HepG2 (cell line): ENCODE measurements around the gene MSI2. TPM values are rescaled to one million over a fixed set of nuclear protein-coding genes. Genes with fewer than 3 reads are reported as not detected.

Experiments
- AKNA ChIP-seq: sonication (generic); formaldehyde crosslinking; IDR thresholded peaks from 2 replicates; pipeline ENCODE4 v1.4.0; 2020; ENCODE audit warnings: missing genetic modification reagents, borderline replicate concordance
- ATF3 ChIP-seq: sonication (generic); formaldehyde crosslinking; IDR thresholded peaks from 2 replicates; pipeline ENCODE4 v1.4.0; 2020; ENCODE audit warnings: missing genetic modification reagents
- CHD4 ChIP-seq: fragments of 200-600 bp; sonication (generic); IDR thresholded peaks from 2 replicates; pipeline ENCODE4 v1.7.0; 2017; ENCODE audit warnings: mild to moderate bottlenecking, low read length, borderline replicate concordance
- GZF1 ChIP-seq: sonication (generic); formaldehyde crosslinking; IDR thresholded peaks from 2 replicates; pipeline ENCODE4 v1.5.1; 2020; ENCODE audit warnings: mild to moderate bottlenecking, missing genetic modification reagents
- ISL2 ChIP-seq: sonication (generic); formaldehyde crosslinking; IDR thresholded peaks from 2 replicates; pipeline ENCODE4 v1.5.0; 2020; ENCODE audit warnings: missing genetic modification reagents
- MAFF ChIP-seq: IDR thresholded peaks from 2 replicates; pipeline ENCODE4 v1.6.1; 2011; ENCODE audit warnings: low read depth, low read length, improper control_type of control experiment
- NFATC3 ChIP-seq: sonication (generic); formaldehyde crosslinking; IDR thresholded peaks from 2 replicates; pipeline ENCODE4 v1.5.1; 2020; ENCODE audit warnings: mild to moderate bottlenecking, missing genetic modification reagents
- NR2F6 ChIP-seq, 2 experiments: IDR thresholded peaks; 2 replicates each; pipeline ENCODE4 v1.6.1; 2016; ENCODE audit warnings: antibody characterized with exemption in 1 of 2, mild to moderate bottlenecking in 1 of 2
- PITX1 ChIP-seq: sonication (generic); formaldehyde crosslinking; IDR thresholded peaks from 2 replicates; pipeline ENCODE4 v1.5.1; 2020; ENCODE audit warnings: mild to moderate bottlenecking, missing genetic modification reagents
- POLR2AphosphoS2 ChIP-seq: IDR thresholded peaks from 2 replicates; pipeline ENCODE4 v1.6.1; 2011; ENCODE audit warnings: low read depth, low read length, improper control_type of control experiment
- REL ChIP-seq: sonication (generic); formaldehyde crosslinking; conservative IDR thresholded peaks from 2 replicates; pipeline ENCODE4 v1.8.0; 2022; ENCODE audit warnings: mild to moderate bottlenecking, missing genetic modification reagents, moderate library complexity
- RXRA ChIP-seq: sonication (generic); formaldehyde crosslinking; IDR thresholded peaks from 2 replicates; pipeline ENCODE4 v1.5.1; 2020; ENCODE audit warnings: missing genetic modification reagents
- SIN3B ChIP-seq: fragments of 150-350 bp; IDR thresholded peaks from 2 replicates; pipeline ENCODE4 v1.6.1; 2014; ENCODE audit warnings: low read length
- SOX6 ChIP-seq, 2 experiments: fragments of 450-650 bp in 1 of 2; sonication (generic) in 1 of 2; formaldehyde crosslinking in 1 of 2; IDR thresholded peaks; 2 replicates each; pipeline versions ENCODE4 v1.4.0 to v1.6.1; 2017 to 2020; ENCODE audit warnings: antibody characterized with exemption in 1 of 2, mild to moderate bottlenecking in 1 of 2, missing genetic modification reagents in 1 of 2
- TBX3 ChIP-seq: fragments of 450-650 bp; IDR thresholded peaks from 2 replicates; pipeline ENCODE4 v1.6.1; 2017; ENCODE audit warnings: antibody characterized with exemption, mild to moderate bottlenecking, inconsistent platforms, borderline replicate concordance
- U2AF1 ChIP-seq: fragments of 200-400 bp; formaldehyde crosslinking; optimal IDR thresholded peaks from 2 replicates; pipeline ENCODE3; 2017; ENCODE audit warnings: mild to moderate bottlenecking, low read depth, low read length
- ZBTB25 ChIP-seq: IDR thresholded peaks from 2 replicates; pipeline ENCODE4 v1.6.1; 2018; ENCODE audit warnings: missing genetic modification reagents
- ZFP37 ChIP-seq: sonication (generic); formaldehyde crosslinking; IDR thresholded peaks from 2 replicates; pipeline ENCODE4 v1.4.0; 2020; ENCODE audit warnings: missing genetic modification reagents, borderline replicate concordance
- ZNF24 ChIP-seq: fragments of 450-650 bp; IDR thresholded peaks from 2 replicates; pipeline ENCODE4 v1.6.1; 2017; ENCODE audit warnings: antibody characterized with exemption, mild to moderate bottlenecking
- ZNF556 ChIP-seq: sonication (generic); formaldehyde crosslinking; IDR thresholded peaks from 2 replicates; pipeline ENCODE4 v1.4.0; 2020; ENCODE audit warnings: mild to moderate bottlenecking, missing genetic modification reagents, borderline replicate concordance
- ZNF761 ChIP-seq: sonication (generic); formaldehyde crosslinking; conservative IDR thresholded peaks from 2 replicates; pipeline ENCODE4 v1.4.0; 2020; ENCODE audit warnings: mild to moderate bottlenecking, missing genetic modification reagents
- ZNF770 ChIP-seq: sonication (generic); formaldehyde crosslinking; IDR thresholded peaks from 2 replicates; pipeline ENCODE4 v1.5.0; 2020; ENCODE audit warnings: mild to moderate bottlenecking, missing genetic modification reagents
- polyA plus RNA-seq, 8 experiments: library from polyadenylated mRNA; depleted of rRNA in 3 of 8; stranded (reverse) in 7 of 8; unstranded in 1 of 8; fragments of >200 nt; fragmentation: Illumina TruSeq in 4 of 8; extraction: Trizol in 4 of 8; gene quantifications; 2 replicates each; pipeline versions ENCODE4 v1.2.1 to v1.2.3, GENCODE V29; 2011 to 2016; ENCODE audit warnings: low read depth in 4 of 8, missing spikeins in 1 of 8, mixed read lengths in 1 of 8; ENCODE audit not compliant: insufficient read depth in 1 of 8
- total RNA-seq, 5 experiments: library from RNA; depleted of rRNA; stranded (reverse); fragments of >200 nt; fragmentation: Illumina TruSeq; extraction: Trizol; gene quantifications; 2 replicates each; pipeline ENCODE4 v1.2.3, GENCODE V29; 2016; ENCODE audit warnings: low read depth in 1 of 5

The MSI2 gene
- total and polyA plus RNA-seq, 2 of the 13 experiments (the other 11 are each of a cell fraction or from before 2014, with no cell fraction given): 77.5 to 78.4 TPM

GRCh38 chr17:57370037-57370581 lies 113.8 kb downstream of the MSI2 start (continued):
- peak; percentile 24; the same call in 1 of the 2 replicates for TF ChIP-seq ZNF770 (CRISPR knock-in tag)
- TF ChIP-seq TBX3: no peak
- TF ChIP-seq PITX1 (CRISPR knock-in tag): peak; percentile 35; the same call in 1 of the 2 replicates
- TF ChIP-seq SIN3B: no peak
- TF ChIP-seq ISL2 (CRISPR knock-in tag): peak; percentile 84
- peak; percentile 68; the same call in 1 of the 2 replicates for TF ChIP-seq ZFP37 (CRISPR knock-in tag)
- TF ChIP-seq ZNF761: no peak
- TF ChIP-seq NR2F6 (IDR thresholded peaks at IDR 0.05): peak; percentile 72
- TF ChIP-seq NR2F6 (CRISPR knock-in tag; IDR thresholded peaks at IDR 0.05): peak; percentile 66
- peak; percentile 73; the same call in 1 of the 2 replicates for TF ChIP-seq ATF3 (CRISPR knock-in tag)
- TF ChIP-seq SOX6 (IDR thresholded peaks at IDR 0.05): no peak
- peak; percentile 77 for TF ChIP-seq SOX6 (CRISPR knock-in tag; IDR thresholded peaks at IDR 0.05)
- peak; percentile 86; the same call in 1 of the 2 replicates for TF ChIP-seq CHD4
- no peak for TF ChIP-seq NFATC3 (CRISPR knock-in tag)
- no peak for TF ChIP-seq REL (CRISPR knock-in tag)
- no peak for TF ChIP-seq ZNF556 (CRISPR knock-in tag)
- peak; percentile 42; the same call in 1 of the 2 replicates for TF ChIP-seq ZBTB25 (CRISPR knock-in tag)
- TF ChIP-seq GZF1: no peak
- no peak for TF ChIP-seq POLR2AphosphoS2
- TF ChIP-seq AKNA (CRISPR knock-in tag): no peak
- peak; percentile 48; the same call in 1 of the 2 replicates for TF ChIP-seq MAFF
- 0 out of 2 replicates have a peak, but pooled peaks have one; percentile 46 for TF ChIP-seq ZNF24
- TF ChIP-seq RXRA (CRISPR knock-in tag): peak; percentile 55; the same call in 1 of the 2 replicates
- no peak for TF ChIP-seq U2AF1
